Esophagus squamous epithelium (tissue), 5 donors: Measurements from ENCODE around the gene RADIL. TPM values are rescaled to one million over a fixed set of nuclear protein-coding genes. Genes with fewer than 3 reads are reported as not detected.

Source experiments
- DNase-seq: peaks from one replicate; lab custom pipeline; 2025; lab: John Stamatoyannopoulos, UW
- H3K27ac ChIP-seq, 4 donors: fragments of 200-600 bp; sonication (generic); one replicate each; pipeline ENCODE4 v1.5.1; 2016 to 2019; ENCODE audit warnings: mild to moderate bottlenecking in 1 of 4
- H3K27me3 ChIP-seq, 4 donors: fragments of 200-600 bp; sonication (generic); 1 replicate in 3 of 4; 2 replicates in 1 of 4; pipeline versions ENCODE4 v1.5.1 to v1.6.0; 2017 to 2021; ENCODE audit warnings: antibody characterized with exemption in 1 of 4
- H3K36me3 ChIP-seq, 3 donors: fragments of 200-600 bp; sonication (generic); one replicate each; pipeline ENCODE4 v1.5.1; 2016 to 2019
- H3K4me1 ChIP-seq, 3 donors: fragments of 200-600 bp; sonication (generic); one replicate each; pipeline ENCODE4 v1.5.1; 2017 to 2019
- H3K4me3 ChIP-seq, 4 donors: fragments of 200-600 bp; sonication (generic); 1 replicate in 3 of 4; 2 replicates in 1 of 4; pipeline ENCODE4 v1.5.1; 2016 to 2019; ENCODE audit warnings: mild to moderate bottlenecking in 2 of 4, moderate library complexity in 1 of 4
- H3K9me3 ChIP-seq, 3 donors: fragments of 200-600 bp; sonication (generic); one replicate each; pipeline ENCODE4 v1.5.1; 2016 to 2019
- CTCF ChIP-seq, 6 experiments: fragments of 450-650 bp in 4 of 6; fragments of 200-600 bp in 2 of 6; sonication (generic) in 2 of 6; IDR thresholded peaks; one replicate each; pipeline ENCODE4 v1.5.1; 2016 to 2019; ENCODE audit warnings: antibody characterized with exemption in 6 of 6, mild to moderate bottlenecking in 4 of 6, moderate library complexity in 4 of 6
- POLR2A ChIP-seq, 4 donors: fragments of 450-650 bp; IDR thresholded peaks; one replicate each; pipeline ENCODE4 v1.6.1; 2017; ENCODE audit warnings: antibody characterized with exemption in 4 of 4, mild to moderate bottlenecking in 4 of 4, moderate library complexity in 3 of 4
- WGBS, 2 donors: methylation state at CpG; one replicate each; pipeline ENCODE4 v1.1.5; 2018; 5-methylcytosine and 5-hydroxymethylcytosine counted together
- intact Hi-C: fragments of 100-400 bp; cut with DNase I; formaldehyde crosslinking; loops from one replicate; pipeline ENCODE4 v1.15.0; 2022
- total RNA-seq, 4 donors: library from RNA; depleted of rRNA; stranded (reverse); fragments of >200 nt; gene quantifications; one replicate each; pipeline ENCODE4 v1.1.0, GENCODE V29; 2016
- donor health status: DM: yes; HTN: yes; CAD: no.

Gene RADIL
- total RNA-seq, 4 donors from 2014 or later, result 0.35 to 3.1 (median 1.8) TPM; not detected in 1

- Histone ChIP-seq H3K27me3 (no peaks in the 10 kb centered on the region), H3K36me3 (peaks cover 0 to 15% (median 0%) of the 10 kb centered on the region in 3 donors), H3K4me1 (no peaks in the 10 kb centered on the region), H3K9me3 (no peaks in the 10 kb centered on the region), H3K27ac (no peak overlapping the region), H3K4me3 (no peak overlapping the region)
- no peak for TF ChIP-seq POLR2A (IDR thresholded peaks at IDR 0.05)
- intact Hi-C loops, result no loop called here
- 77 to 85% methylated on average over 13 to 17 of the region's 17 CpGs for WGBS, 2 donors
- DNase-seq, result no peak
These were observed 50.3 kb downstream of the RADIL start for GRCh38 chr7:4833176-4833575.

- 89 to 92% methylated on average over 15 to 16 of the region's 16 CpGs for WGBS, 2 donors
- TF ChIP-seq CTCF (IDR thresholded peaks at IDR 0.05), result no peak
- TF ChIP-seq POLR2A (IDR thresholded peaks at IDR 0.05), result no peak
- no peak overlapping the region for H3K27ac ChIP-seq
- peaks cover 0 to 15% (median 0%) of the 10 kb centered on the region in 3 donors for H3K36me3 ChIP-seq
- H3K4me3 ChIP-seq, result no peak overlapping the region
- DNase-seq, result no peak
- H3K4me1 ChIP-seq, result no peaks in the 10 kb centered on the region
- H3K9me3 ChIP-seq, result no peaks in the 10 kb centered on the region
- no peaks in the 10 kb centered on the region for H3K27me3 ChIP-seq
- intact Hi-C loops, result no loop called here
These were observed 50.8 kb downstream of the RADIL start for GRCh38 chr7:4832711-4833110.

- peaks cover 0 to 15% (median 0%) of the 10 kb centered on the region in 3 donors for H3K36me3 ChIP-seq
- no peaks in the 10 kb centered on the region for H3K4me1 ChIP-seq
- intact Hi-C loops, result no loop called here
- 79 to 81% methylated on average over 13 to 17 of the region's 17 CpGs for WGBS, 2 donors
- no peak for DNase-seq
- no peak overlapping the region for H3K27ac ChIP-seq
- no peaks in the 10 kb centered on the region for H3K9me3 ChIP-seq
- H3K4me3 ChIP-seq, result no peak overlapping the region
- no peaks in the 10 kb centered on the region for H3K27me3 ChIP-seq
- TF ChIP-seq CTCF (IDR thresholded peaks at IDR 0.05) (no peak), POLR2A (IDR thresholded peaks at IDR 0.05) (no peak)
These were observed 51.6 kb downstream of the RADIL start for GRCh38 chr7:4831723-4832495.

- Histone ChIP-seq H3K4me1 (no peaks in the 10 kb centered on the region), H3K36me3 (peaks cover 0 to 7% (median 0%) of the 10 kb centered on the region in 3 donors), H3K27ac (no peak overlapping the region), H3K4me3 (no peak overlapping the region), H3K27me3 (no peaks in the 10 kb centered on the region), H3K9me3 (no peaks in the 10 kb centered on the region)
- WGBS, 2 donors, result 59 to 62% methylated on average over 11 to 12 of the region's 14 CpGs
- intact Hi-C loops, result no loop called here
- DNase-seq, result no peak
- TF ChIP-seq CTCF (IDR thresholded peaks at IDR 0.05) (peak in 5 of 6 experiments; percentile 44 to 59 (median 52)), POLR2A (IDR thresholded peaks at IDR 0.05) (no peak)
These were observed 53.3 kb downstream of the RADIL start for GRCh38 chr7:4830176-4830575.

- 57 to 77% methylated on average over 8 to 9 of the region's 17 CpGs for WGBS, 2 donors
- Histone ChIP-seq H3K27me3 (no peaks in the 10 kb centered on the region), H3K4me1 (no peaks in the 10 kb centered on the region), H3K4me3 (no peak overlapping the region), H3K27ac (no peak overlapping the region), H3K36me3 (no peaks in the 10 kb centered on the region), H3K9me3 (no peaks in the 10 kb centered on the region)
- intact Hi-C loops, result no loop called here
- TF ChIP-seq POLR2A (IDR thresholded peaks at IDR 0.05), result no peak
- no peak for TF ChIP-seq CTCF (IDR thresholded peaks at IDR 0.05)
- no peak for DNase-seq
These were observed 54.7 kb downstream of the RADIL start for GRCh38 chr7:4828720-4829383.
